AG04450 (cell line): ENCODE measurements around the gene PRPH. TPM values are rescaled to one million over a fixed set of nuclear protein-coding genes. Genes with fewer than 3 reads are reported as not detected.
A peak's percentile ranks its signal among the peaks of the same experiment; 100 is the strongest.
"Not testable (repeated sequence)": the region's sequence is repeated elsewhere in the genome, so short reads cannot be mapped to it uniquely, and the experiment has no call there.

Experiments used
- CTCF ChIA-PET: fragments of 300-600, 350-600 bp; formaldehyde crosslinking; extraction: SDS; loops from one replicate; lab custom pipeline; 2022; ENCODE audit warnings: antibody characterized with exemption, inconsistent platforms; lab: Charles Lee
- POLR2A ChIA-PET: fragments of 350-600 bp; formaldehyde crosslinking; extraction: SDS; loops from one replicate; lab custom pipeline; 2021; ENCODE audit warnings: antibody characterized with exemption, inconsistent platforms; lab: Yijun Ruan, JAX
- DNase-seq: peaks from one replicate; pipeline ENCODE4 v3.0.0-alpha.2; 2011; ENCODE audit warnings: low read depth, low spot score
- H3K27ac ChIP-seq: one replicate; pipeline ENCODE4 v1.5.1; 2012; ENCODE audit warnings: low read depth, low read length, control low read depth
- H3K27me3 ChIP-seq: one replicate; pipeline ENCODE4 v1.6.0; 2012; ENCODE audit warnings: low read length; ENCODE audit not compliant: control insufficient read depth, insufficient read depth
- H3K4me3 ChIP-seq: 2 replicates; pipeline ENCODE4 v1.5.1; 2011; ENCODE audit warnings: mild to moderate bottlenecking, low read depth, low read length, control low read depth
- H3K9me3 ChIP-seq: 2 replicates; pipeline ENCODE4 v1.5.1; 2012; ENCODE audit warnings: low read length; ENCODE audit not compliant: control insufficient read depth, insufficient read depth
- polyA plus RNA-seq: library from polyadenylated mRNA; depleted of rRNA; stranded (reverse); fragments of >200 nt; gene quantifications from 2 replicates; pipeline ENCODE4 v1.2.3, GENCODE V29; 2011
- TF ChIP-seq, protein P1 (sequence below): IDR thresholded peaks from 2 replicates; pipeline ENCODE4 v1.5.1; 2011; ENCODE audit warnings: low read depth, low read length, control low read depth, inconsistent platforms

The PRPH gene
- polyA plus RNA-seq, 1 experiment, result not detected

DNA sequence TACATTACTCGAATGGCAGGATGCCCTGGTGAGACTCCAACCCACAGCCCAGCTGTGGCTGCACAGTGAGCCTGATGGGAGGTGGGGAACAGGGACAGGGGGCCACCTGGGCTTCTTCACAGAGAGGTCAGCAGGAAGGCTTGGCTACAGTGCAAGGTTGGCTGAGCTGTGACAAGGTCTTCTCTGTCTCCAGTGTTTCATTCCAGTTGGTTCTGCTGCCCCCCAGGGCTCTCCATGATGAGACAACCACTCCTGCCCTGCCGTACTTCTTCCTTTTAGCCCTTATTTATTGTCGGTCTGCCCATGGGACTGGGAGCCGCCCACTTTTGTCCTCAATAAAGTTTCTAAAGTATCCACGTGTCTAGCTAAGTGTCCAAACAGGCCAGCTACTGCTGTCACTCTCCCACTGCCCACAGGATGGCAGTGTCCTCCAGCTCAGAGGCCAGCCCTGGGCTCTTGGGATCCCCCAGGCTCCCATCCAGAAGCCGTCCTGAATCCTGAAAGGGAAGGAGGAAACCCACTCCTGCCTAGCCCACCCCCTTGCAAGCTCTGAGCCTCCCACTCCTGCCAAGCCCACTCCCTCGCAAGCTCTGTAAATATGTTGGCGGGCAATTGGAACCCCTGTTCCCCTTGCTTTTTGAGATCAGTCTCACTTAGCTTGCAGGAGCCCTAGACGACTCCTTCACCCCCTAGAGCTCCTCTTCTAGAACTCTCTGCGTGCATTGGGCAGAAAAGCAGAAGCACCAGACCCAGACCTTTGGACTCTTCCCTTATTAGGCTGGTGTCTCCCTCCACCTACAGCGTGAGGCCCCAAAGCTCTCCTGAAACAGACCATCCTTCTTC is 36.7 kb downstream of the PRPH start:
- H3K9me3 ChIP-seq, result peaks cover 4% of the 10 kb centered on the region; the same call in 1 of the 2 replicates
- peak; percentile 44 for DNase-seq
- POLR2A ChIA-PET, result interaction anchor here (1.3 to 2.2 kb wide), 3 partner anchors 9 to 16 kb away, joined by 7 to 10 read pairs (median 7); partner anchors contain the start of genes DNAJC22 and TROAP
- no peak overlapping the region for H3K27ac ChIP-seq
- H3K4me3 ChIP-seq, result no peak overlapping the region
- CTCF ChIA-PET, result interaction anchor here (0.5 to 4.9 kb wide), 31 partner anchors 9 to 305 kb away, joined by 3 to 85 read pairs (median 5); partner anchors contain the start of genes DNAJC22, FAM186B, MCRS1 and PRPF40B
- H3K27me3 ChIP-seq, result peaks cover 32% of the 10 kb centered on the region
- TF ChIP-seq, protein P1, sequence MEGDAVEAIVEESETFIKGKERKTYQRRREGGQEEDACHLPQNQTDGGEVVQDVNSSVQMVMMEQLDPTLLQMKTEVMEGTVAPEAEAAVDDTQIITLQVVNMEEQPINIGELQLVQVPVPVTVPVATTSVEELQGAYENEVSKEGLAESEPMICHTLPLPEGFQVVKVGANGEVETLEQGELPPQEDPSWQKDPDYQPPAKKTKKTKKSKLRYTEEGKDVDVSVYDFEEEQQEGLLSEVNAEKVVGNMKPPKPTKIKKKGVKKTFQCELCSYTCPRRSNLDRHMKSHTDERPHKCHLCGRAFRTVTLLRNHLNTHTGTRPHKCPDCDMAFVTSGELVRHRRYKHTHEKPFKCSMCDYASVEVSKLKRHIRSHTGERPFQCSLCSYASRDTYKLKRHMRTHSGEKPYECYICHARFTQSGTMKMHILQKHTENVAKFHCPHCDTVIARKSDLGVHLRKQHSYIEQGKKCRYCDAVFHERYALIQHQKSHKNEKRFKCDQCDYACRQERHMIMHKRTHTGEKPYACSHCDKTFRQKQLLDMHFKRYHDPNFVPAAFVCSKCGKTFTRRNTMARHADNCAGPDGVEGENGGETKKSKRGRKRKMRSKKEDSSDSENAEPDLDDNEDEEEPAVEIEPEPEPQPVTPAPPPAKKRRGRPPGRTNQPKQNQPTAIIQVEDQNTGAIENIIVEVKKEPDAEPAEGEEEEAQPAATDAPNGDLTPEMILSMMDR, result peak; percentile 92

DNA sequence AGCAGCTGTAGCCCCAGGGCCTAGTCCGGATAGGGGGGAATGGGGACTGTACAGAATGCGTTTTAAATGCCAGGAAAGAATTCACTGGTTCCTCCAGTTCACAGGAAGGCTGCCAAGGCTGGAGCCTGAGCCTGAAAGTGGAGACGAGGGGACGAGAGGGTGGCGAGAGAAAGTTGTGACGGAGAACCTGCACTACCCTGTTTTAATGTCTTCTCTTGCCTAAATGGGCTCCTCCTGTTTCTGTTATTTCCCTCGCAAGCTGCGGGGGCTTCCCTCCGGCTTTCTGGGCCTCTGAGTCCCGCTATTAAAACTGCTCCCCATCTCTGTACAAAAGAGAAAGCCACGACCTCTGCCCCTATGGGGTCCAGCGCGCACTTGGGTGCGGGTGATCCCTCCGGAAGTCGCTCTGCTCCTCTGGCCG is 37.5 kb downstream of the PRPH start:
- DNase-seq, result no peak
- POLR2A ChIA-PET, result interaction anchor here (1.3 to 2.2 kb wide), 3 partner anchors 10 to 15 kb away, joined by 7 to 10 read pairs (median 7); partner anchors contain the start of genes DNAJC22 and TROAP
- Histone ChIP-seq H3K27me3 (peaks cover 37% of the 10 kb centered on the region), H3K27ac (no peak overlapping the region), H3K4me3 (no peak overlapping the region), H3K9me3 (peaks cover 5% of the 10 kb centered on the region; the same call in 1 of the 2 replicates)
- TF ChIP-seq, protein P1, result no peak
- CTCF ChIA-PET, result interaction anchor here (0.5 to 4.9 kb wide), 22 partner anchors 10 to 796 kb away, joined by 3 to 85 read pairs (median 9); partner anchors contain the start of genes DNAJC22, MCRS1, PRPF40B and SPATS2

DNA sequence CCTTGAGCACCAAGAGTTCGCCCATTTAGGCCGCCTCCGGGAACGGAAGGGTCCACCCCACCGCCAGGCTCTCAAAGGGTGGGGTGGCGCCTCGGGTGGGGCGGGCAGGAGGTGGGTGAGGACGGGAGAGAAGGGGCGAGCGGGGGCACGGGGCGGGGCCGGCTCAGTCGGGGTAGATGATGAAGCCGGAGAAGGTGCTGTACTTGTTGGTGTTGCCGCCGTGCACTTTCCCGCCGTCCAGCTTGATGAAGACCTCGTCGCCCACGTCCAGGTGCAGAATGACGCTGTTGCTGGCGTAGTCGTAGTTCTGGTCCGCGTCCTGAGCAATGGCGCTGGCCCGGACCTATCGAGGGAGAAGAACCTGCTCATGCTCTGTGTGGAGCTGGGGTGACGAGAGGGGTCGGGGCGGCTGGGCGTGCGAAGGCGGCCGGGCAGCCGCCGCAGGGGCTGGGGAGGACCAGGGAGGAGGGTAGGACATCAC is 38.0 kb downstream of the PRPH start:
- TF ChIP-seq, protein P1, result no peak
- H3K9me3 ChIP-seq, result peaks cover 5% of the 10 kb centered on the region; the same call in 1 of the 2 replicates
- no peak overlapping the region for H3K27ac ChIP-seq
- peaks cover 40% of the 10 kb centered on the region for H3K27me3 ChIP-seq
- no peak overlapping the region for H3K4me3 ChIP-seq
- ChIA-PET POLR2A (interaction anchor here (2.2 kb wide), 1 partner anchor 9 kb away, joined by 7 read pairs; no protein-coding TSS in a partner anchor), CTCF (interaction anchor here (1.7 to 4.9 kb wide), 7 partner anchors 9 to 248 kb away, joined by 11 to 85 read pairs (median 52); partner anchors contain the start of gene DNAJC22)
- DNase-seq, result no peak

DNA sequence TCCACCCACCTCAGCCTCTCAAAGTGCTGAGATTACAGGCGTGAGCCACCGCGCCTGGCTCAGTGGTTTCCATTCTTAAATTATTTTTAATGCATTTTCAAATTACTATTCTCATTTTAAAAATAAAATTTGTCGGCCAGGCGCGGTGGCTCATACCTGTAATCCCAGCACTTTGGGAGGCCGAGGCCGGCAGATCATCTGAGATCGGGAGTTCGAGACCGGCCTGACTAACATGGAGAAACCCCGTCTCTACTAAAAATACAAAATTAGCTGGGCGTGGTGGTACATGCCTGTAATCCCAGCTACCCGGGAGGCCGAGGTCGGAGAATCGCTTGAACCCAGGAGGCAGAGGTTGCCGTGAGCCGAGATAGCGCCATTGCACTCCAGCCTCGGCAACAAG is 38.8 kb downstream of the PRPH start:
- POLR2A ChIA-PET, H3K9me3 ChIP-seq, H3K4me3 ChIP-seq, H3K27ac ChIP-seq, DNase-seq: not testable (repeated sequence)
- H3K27me3 ChIP-seq, result peaks cover 47% of the 10 kb centered on the region
- CTCF ChIA-PET, result interaction anchor here (0.6 to 4.9 kb wide), 7 partner anchors 8 to 315 kb away, joined by 3 to 85 read pairs (median 52); partner anchors contain the start of genes DNAJC22 and PRKAG1

DNA sequence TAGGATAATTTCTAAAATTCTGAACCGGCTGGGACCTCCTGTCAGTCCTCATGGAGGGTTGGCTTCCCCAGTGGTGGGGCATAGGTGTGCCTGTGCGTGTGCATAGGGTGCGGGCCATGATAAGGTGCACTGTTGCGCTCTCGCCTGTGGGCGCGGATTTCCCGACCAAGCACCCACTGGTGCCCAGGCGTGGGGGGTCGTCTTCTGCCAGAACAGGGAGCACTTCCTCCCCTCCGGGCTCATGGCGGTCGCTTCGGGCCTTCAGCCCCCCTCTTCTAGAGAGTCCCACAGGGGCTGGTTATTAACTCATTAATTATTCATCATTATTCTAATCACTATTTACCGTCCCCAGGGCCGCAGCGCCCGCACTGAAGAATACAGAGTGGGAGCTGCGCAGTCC is 39.3 kb downstream of the PRPH start:
- ChIA-PET POLR2A (no interaction called here), CTCF (interaction anchor here (0.6 to 4.9 kb wide), 7 partner anchors 8 to 246 kb away, joined by 3 to 85 read pairs (median 47); partner anchors contain the start of gene DNAJC22)
- Histone ChIP-seq H3K9me3 (peaks cover 5% of the 10 kb centered on the region; the same call in 1 of the 2 replicates), H3K4me3 (no peak overlapping the region), H3K27ac (no peak overlapping the region), H3K27me3 (peaks cover 49% of the 10 kb centered on the region)
- TF ChIP-seq, protein P1, result no peak
- DNase-seq, result no peak
